ENCODE measurements around the gene NTRK3. TPM values are rescaled to one million over a fixed set of nuclear protein-coding genes. Genes with fewer than 3 reads are reported as not detected.

Gene NTRK3
- total and polyA plus RNA-seq, 2 of the 8 experiments (the other 6 are each of a cell fraction or from before 2014, with no cell fraction given) = 4.5 to 6.8 TPM

- no peak overlapping the region for H3K27ac ChIP-seq (ENCODE audit: low read depth, low read length)
- H3K4ac ChIP-seq (replicated peaks; ENCODE audit: insufficient read length, low read depth, low read length) = no peak overlapping the region
- no peak overlapping the region for H3K18ac ChIP-seq (ENCODE audit: extremely low read depth, low read length)
- H4K8ac ChIP-seq (ENCODE audit: extremely low read depth, insufficient read depth, low read length) = no peak overlapping the region
- no peaks in the 10 kb centered on the region for H3K36me3 ChIP-seq (ENCODE audit: control insufficient read depth in 2 of 4, insufficient read depth in 4 of 4, low read length in 3 of 4)
- no peaks in the 10 kb centered on the region for H3K79me1 ChIP-seq (ENCODE audit: low read depth, low read length)
- POLR2A ChIA-PET (ENCODE audit: partially characterized antibody) = interaction anchor here (0.6 to 1.1 kb wide), 3 partner anchors 9 to 1509 kb away, joined by 3 read pairs; no protein-coding TSS in a partner anchor
- H3K9me3 ChIP-seq (ENCODE audit: insufficient read depth in 2 of 2, low read depth in 1 of 2, low read length in 1 of 2) = no peaks in the 10 kb centered on the region
- H4K91ac ChIP-seq (replicated peaks; ENCODE audit: insufficient read length, low read length) = no peak overlapping the region
- H2BK12ac ChIP-seq (ENCODE audit: low read depth, low read length) = no peak overlapping the region
- H3K4me2 ChIP-seq (ENCODE audit: insufficient read depth in 1 of 2, low read depth in 2 of 2, low read length in 2 of 2) = no peak overlapping the region
- WGBS, 2 experiments (ENCODE audit: extremely low coverage in 1 of 2, insufficient coverage in 1 of 2, insufficient read length in 1 of 2, insufficient replicate concordance in 2 of 2, low coverage in 1 of 2, low lambda C conversion rate in 2 of 2, missing lambda C conversion rate in 1 of 2) = 86% methylated on average over 4 of the region's 4 CpGs; no CpG with 5 or more reads in 1 of the 2 experiments
- no peak overlapping the region for H2BK15ac ChIP-seq (ENCODE audit: low read length)
- H3K27me3 ChIP-seq (replicated peaks in 1 of 4; ENCODE audit: control insufficient read depth in 3 of 4, extremely low read depth in 1 of 4, insufficient read depth in 3 of 4, low read length in 3 of 4) = peaks cover 0 to 6% (median 2%) of the 10 kb centered on the region in 4 experiments; a peak in 2 of 7 replicates
- no peak for FAIRE-seq
- H2BK5ac ChIP-seq (ENCODE audit: low read depth, low read length) = no peak overlapping the region
- H3K56ac ChIP-seq (replicated peaks; ENCODE audit: insufficient read length, low read depth, low read length) = no peak overlapping the region
- no peak overlapping the region for H2BK20ac ChIP-seq (ENCODE audit: low read length)
- H2BK120ac ChIP-seq (replicated peaks; ENCODE audit: low read depth, low read length) = no peak overlapping the region
- H3K79me2 ChIP-seq (ENCODE audit: control insufficient read depth in 1 of 2, insufficient read depth in 2 of 2, low read length in 2 of 2) = no peaks in the 10 kb centered on the region
- H2AFZ ChIP-seq (ENCODE audit: low read length) = no peak overlapping the region
- H4K5ac ChIP-seq (ENCODE audit: insufficient read length, low read depth, low read length) = no peak overlapping the region
- no peak overlapping the region for H3K4me3 ChIP-seq (ENCODE audit: extremely low read depth in 1 of 4, insufficient read depth in 2 of 4, low read depth in 3 of 4, low read length in 4 of 4)
- no peak overlapping the region for H3K14ac ChIP-seq (ENCODE audit: insufficient read length)
- no peaks in the 10 kb centered on the region; a peak in 1 of 7 replicates for H3K4me1 ChIP-seq (replicated peaks in 1 of 4; ENCODE audit: control insufficient read depth in 3 of 4, insufficient read depth in 4 of 4, low read length in 3 of 4)
- H3K23ac ChIP-seq (ENCODE audit: insufficient read length) = no peak overlapping the region
- DNase-seq (ENCODE audit: low read depth in 1 of 2, low spot score in 2 of 2) = no peak
- H4K20me1 ChIP-seq (replicated peaks in 1 of 2; ENCODE audit: control insufficient read depth in 1 of 2, insufficient read depth in 2 of 2, low read length in 2 of 2) = no peaks in the 10 kb centered on the region
- no peak overlapping the region for H2AK5ac ChIP-seq (ENCODE audit: low read depth, low read length)
- H3K23me2 ChIP-seq (ENCODE audit: low read depth, low read length) = no peaks in the 10 kb centered on the region
- no peak overlapping the region for H3K9ac ChIP-seq (replicated peaks in 1 of 4; ENCODE audit: extremely low read depth in 1 of 4, low read depth in 3 of 4, low read length in 3 of 4)
- CTCF ChIA-PET (ENCODE audit: partially characterized antibody) = interaction anchor here (0.7 to 3.6 kb wide), 18 partner anchors 9 to 1416 kb away, joined by 3 to 44 read pairs (median 4); no protein-coding TSS in a partner anchor
- TF ChIP-seq EGR1 (IDR thresholded peaks at IDR 0.05; ENCODE audit: borderline replicate concordance, low read depth, low read length) = no peak
- TF ChIP-seq NANOG (IDR thresholded peaks at IDR 0.05; ENCODE audit: insufficient read depth, low read depth, low read length, poor library complexity, severe bottlenecking) = no peak
- no peak for TF ChIP-seq RNF2 (IDR thresholded peaks at IDR 0.05; ENCODE audit: borderline replicate concordance, low read depth, low read length, missing control alignments, poor library complexity, severe bottlenecking)
- TF ChIP-seq TCF12 (IDR thresholded peaks at IDR 0.05; ENCODE audit: low read depth, low read length) = no peak
- TF ChIP-seq POU5F1 (IDR thresholded peaks at IDR 0.05; ENCODE audit: low read depth, low read length) = no peak
- no peak for TF ChIP-seq RXRA (IDR thresholded peaks at IDR 0.05; ENCODE audit: insufficient read depth, low read depth, low read length)
- no peak for TF ChIP-seq KDM1A (IDR thresholded peaks at IDR 0.05; ENCODE audit: borderline replicate concordance, low read length)
- TF ChIP-seq ATF2 (IDR thresholded peaks at IDR 0.05; ENCODE audit: low read length) = no peak
- TF ChIP-seq CBX8 (IDR thresholded peaks at IDR 0.05; ENCODE audit: borderline replicate concordance, low read depth, low read length) = no peak
- no peak for TF ChIP-seq MAX (IDR thresholded peaks at IDR 0.05)
Measured at GRCh38 chr15:88269356-88270062, 13.0 kb upstream of the NTRK3 start.
